Measurements from ENCODE around the gene CXCL1.
"Not testable (repeated sequence)": the region's sequence is repeated elsewhere in the genome, so short reads cannot be mapped to it uniquely, and the experiment has no call there.

CXCL1 gene

GRCh38 chr4:73883306-73883705 lies 14.1 kb downstream of the CXCL1 start:
- DNase-seq (ENCODE audit: low read depth): no peak

GRCh38 chr4:73885574-73886267 lies 16.5 kb downstream of the CXCL1 start:
- no peak for DNase-seq (ENCODE audit: low read depth)

- no peak for DNase-seq (ENCODE audit: low read depth)
Observed at GRCh38 chr4:73891326-73891725, 22.1 kb downstream of the CXCL1 start.

- DNase-seq (ENCODE audit: low read depth): no peak
Observed at GRCh38 chr4:73891739-73892405, 22.7 kb downstream of the CXCL1 start.

GRCh38 chr4:73892966-73893365 lies 23.8 kb downstream of the CXCL1 start:
- no peak for DNase-seq (ENCODE audit: low read depth)

- DNase-seq (ENCODE audit: low read depth): no peak
Observed at GRCh38 chr4:73894001-73894400, 24.8 kb downstream of the CXCL1 start.

- no peak for DNase-seq (ENCODE audit: low read depth)
Observed at GRCh38 chr4:73895201-73896175, 26.3 kb downstream of the CXCL1 start.

- DNase-seq (ENCODE audit: low read depth): no peak
Observed at GRCh38 chr4:73896416-73896815, 27.2 kb downstream of the CXCL1 start.

GRCh38 chr4:73897380-73898136 lies 28.4 kb downstream of the CXCL1 start:
- no peak for DNase-seq (ENCODE audit: low read depth)

GRCh38 chr4:73899338-73899737 lies 30.1 kb downstream of the CXCL1 start:
- DNase-seq (ENCODE audit: low read depth): not testable (repeated sequence)

GRCh38 chr4:73901031-73901430 lies 31.8 kb downstream of the CXCL1 start:
- no peak for DNase-seq (ENCODE audit: low read depth)

- DNase-seq (ENCODE audit: low read depth): no peak
Observed at GRCh38 chr4:73902038-73902637, 32.9 kb downstream of the CXCL1 start.

GRCh38 chr4:73902817-73903547 lies 33.8 kb downstream of the CXCL1 start:
- no peak for DNase-seq (ENCODE audit: low read depth)

- DNase-seq (ENCODE audit: low read depth): no peak
Observed at GRCh38 chr4:73904491-73904890, 35.3 kb downstream of the CXCL1 start.

GRCh38 chr4:73908965-73909364 lies 39.8 kb downstream of the CXCL1 start:
- no peak for DNase-seq (ENCODE audit: low read depth)

GRCh38 chr4:73911746-73912145 lies 42.6 kb downstream of the CXCL1 start:
- DNase-seq (ENCODE audit: low read depth): no peak

- no peak for DNase-seq (ENCODE audit: low read depth)
Observed at GRCh38 chr4:73912191-73912590, 43.0 kb downstream of the CXCL1 start.

- DNase-seq (ENCODE audit: low read depth): no peak
Observed at GRCh38 chr4:73914071-73914470, 44.9 kb downstream of the CXCL1 start.

GRCh38 chr4:73916172-73916925 lies 47.2 kb downstream of the CXCL1 start:
- no peak for DNase-seq (ENCODE audit: low read depth)

GRCh38 chr4:73917081-73917501 lies 47.9 kb downstream of the CXCL1 start:
- DNase-seq (ENCODE audit: low read depth): no peak

Data from activated T-cell treated with anti-CD3 and anti-CD28 coated beads for 24 hours (primary cell).